Activated B cell treated with CpG ODN at 0.5 μM for 24 hours (primary cell): Measurements from ENCODE around the gene ATG16L2. TPM values are rescaled to one million over a fixed set of nuclear protein-coding genes. Genes with fewer than 3 reads are reported as not detected.

Source experiments
- ATAC-seq: fragments of 200-7000 bp; cut with Tn5 transposase; one replicate; pipeline ENCODE4 v1.10.0; 2021; ENCODE audit warnings: low read depth, mild to moderate bottlenecking, moderate library complexity
- CTCF ChIA-PET: fragments of 350-600 bp; sonication (Branson Sonifier 250); formaldehyde crosslinking; loops from one replicate; lab custom pipeline; 2021; ENCODE audit warnings: antibody characterized with exemption; lab: Charles Lee
- POLR2A ChIA-PET: fragments of 350-600 bp; sonication (Branson Sonifier 250); formaldehyde crosslinking; loops from one replicate; lab custom pipeline; 2021; ENCODE audit warnings: antibody characterized with exemption; lab: Charles Lee
- DNase-seq: peaks from one replicate; pipeline ENCODE4 v3.0.0; 2022
- H3K27ac Mint-ChIP-seq: one replicate; pipeline ENCODE4 v1.8.0; 2020; ENCODE audit warnings: mixed read lengths
- H3K27me3 Mint-ChIP-seq: one replicate; pipeline ENCODE4 v1.8.0; 2021; ENCODE audit warnings: mixed read lengths
- H3K36me3 Mint-ChIP-seq: one replicate; pipeline ENCODE4 v1.8.0; 2021; ENCODE audit warnings: low read depth, mixed read lengths
- H3K4me1 Mint-ChIP-seq: one replicate; pipeline ENCODE4 v1.8.0; 2021; ENCODE audit warnings: mixed read lengths
- H3K4me3 Mint-ChIP-seq: one replicate; pipeline ENCODE4 v1.8.0; 2020; ENCODE audit warnings: mild to moderate bottlenecking, mixed read lengths
- H3K9me3 Mint-ChIP-seq: one replicate; pipeline ENCODE4 v1.8.0; 2020; ENCODE audit warnings: mixed read lengths
- intact Hi-C: fragments of 100-400 bp; cut with micrococcal nuclease; formaldehyde crosslinking; loops from one replicate; pipeline ENCODE4 v1.15.1; 2024
- total RNA-seq: library from RNA; stranded (reverse); gene quantifications from 2 replicates; pipeline ENCODE4 v1.2.3, GENCODE V29; 2022
- TF ChIP-seq, protein P1 (sequence below): fragments of 200-600 bp; IDR thresholded peaks from one replicate; pipeline ENCODE4 v1.8.0; 2022; ENCODE audit warnings: antibody characterized with exemption, mild to moderate bottlenecking

ATG16L2 gene
- total RNA-seq, 1 donor from 2014 or later, result 96.7 TPM

DNA sequence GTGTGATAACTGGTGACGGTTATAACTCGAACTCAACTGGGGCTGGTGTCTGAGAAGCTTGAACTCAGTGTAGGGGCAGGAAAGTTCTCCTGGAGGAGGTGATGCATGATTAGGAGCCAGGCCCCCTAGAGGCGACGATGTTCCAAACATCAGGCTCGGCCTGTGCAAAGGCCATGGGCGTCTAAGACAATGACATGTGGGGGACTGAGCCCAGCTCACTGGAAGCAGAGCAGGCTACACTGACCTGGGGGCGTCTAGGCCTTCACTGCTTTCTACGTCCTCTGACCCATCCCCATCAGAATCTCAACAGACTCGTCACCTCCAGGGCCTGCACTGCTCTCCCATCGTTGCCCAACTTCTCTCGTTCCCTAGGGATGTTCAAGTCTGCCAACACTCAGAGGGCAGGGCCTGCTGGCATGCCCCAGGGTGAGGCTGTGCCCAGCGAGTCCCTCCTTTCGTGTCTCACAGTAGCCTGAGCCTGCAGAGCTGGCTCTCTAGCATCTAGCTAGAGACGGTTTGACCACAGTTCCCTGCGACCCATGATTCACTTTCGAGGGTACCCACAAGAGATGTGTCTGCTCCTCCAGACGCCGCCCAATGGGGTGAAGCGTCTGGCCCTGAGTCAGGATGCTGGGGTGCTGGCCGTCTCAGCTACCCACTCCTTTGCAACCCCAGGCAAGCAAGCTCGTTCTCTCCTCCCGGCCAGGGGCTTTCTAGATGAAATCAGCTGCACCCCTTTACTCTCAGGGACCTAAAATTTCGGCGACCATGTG is 1.1 kb upstream of the ATG16L2 start:
- H3K36me3 Mint-ChIP-seq, result peaks cover 33% of the 10 kb centered on the region

DNA sequence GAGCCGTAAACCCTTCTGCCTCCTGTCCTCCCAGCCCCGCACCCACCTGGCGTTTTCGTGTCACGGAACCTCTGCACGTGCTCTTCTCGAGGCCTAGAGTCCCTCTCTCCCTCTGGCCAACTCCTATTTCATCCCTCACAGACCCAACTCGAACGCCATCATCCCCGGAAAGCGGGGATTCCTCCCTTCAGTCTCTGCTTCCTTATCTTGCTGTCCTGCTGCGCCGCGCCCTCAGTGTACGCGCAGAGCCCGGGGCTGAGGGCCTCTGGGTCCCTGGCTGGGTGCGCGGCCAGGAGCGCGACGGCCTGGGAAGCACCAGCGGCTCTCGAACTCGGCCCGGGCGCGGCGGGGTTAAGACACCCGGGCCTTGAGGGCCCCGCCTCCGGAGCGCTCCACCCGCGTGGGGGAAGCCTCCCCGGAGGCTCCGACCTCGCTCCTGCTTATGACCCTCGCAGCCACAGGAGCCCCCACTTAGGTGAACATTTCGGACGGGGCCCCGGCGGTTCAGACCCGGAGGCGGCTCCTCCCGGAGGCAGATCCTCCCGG is 398 bp upstream of the ATG16L2 start:
- no peaks in the 10 kb centered on the region for H3K9me3 Mint-ChIP-seq
- ChIA-PET POLR2A (interaction anchor here (0.8 to 4.5 kb wide), 8 partner anchors 20 to 329 kb away, joined by 3 to 26 read pairs (median 4); partner anchors contain the start of genes ARAP1, FCHSD2 and STARD10), CTCF (interaction anchor here (0.8 to 5.2 kb wide), 8 partner anchors 9 to 129 kb away, joined by 3 to 27 read pairs (median 6); partner anchors contain the start of gene STARD10)
- intact Hi-C loops, result loop anchor here (1.0 to 10.0 kb wide), 10 partner anchors 8 to 887 kb away; partner anchors contain the start of genes ARAP1, FCHSD2, INPPL1 and RNF121
- H3K36me3 Mint-ChIP-seq, result peaks cover 38% of the 10 kb centered on the region
- ATAC-seq, result peak; percentile 57
- H3K27me3 Mint-ChIP-seq, result no peaks in the 10 kb centered on the region
- no peak for DNase-seq
- peaks cover 50% of the 10 kb centered on the region for H3K4me1 Mint-ChIP-seq
- TF ChIP-seq, protein P1, sequence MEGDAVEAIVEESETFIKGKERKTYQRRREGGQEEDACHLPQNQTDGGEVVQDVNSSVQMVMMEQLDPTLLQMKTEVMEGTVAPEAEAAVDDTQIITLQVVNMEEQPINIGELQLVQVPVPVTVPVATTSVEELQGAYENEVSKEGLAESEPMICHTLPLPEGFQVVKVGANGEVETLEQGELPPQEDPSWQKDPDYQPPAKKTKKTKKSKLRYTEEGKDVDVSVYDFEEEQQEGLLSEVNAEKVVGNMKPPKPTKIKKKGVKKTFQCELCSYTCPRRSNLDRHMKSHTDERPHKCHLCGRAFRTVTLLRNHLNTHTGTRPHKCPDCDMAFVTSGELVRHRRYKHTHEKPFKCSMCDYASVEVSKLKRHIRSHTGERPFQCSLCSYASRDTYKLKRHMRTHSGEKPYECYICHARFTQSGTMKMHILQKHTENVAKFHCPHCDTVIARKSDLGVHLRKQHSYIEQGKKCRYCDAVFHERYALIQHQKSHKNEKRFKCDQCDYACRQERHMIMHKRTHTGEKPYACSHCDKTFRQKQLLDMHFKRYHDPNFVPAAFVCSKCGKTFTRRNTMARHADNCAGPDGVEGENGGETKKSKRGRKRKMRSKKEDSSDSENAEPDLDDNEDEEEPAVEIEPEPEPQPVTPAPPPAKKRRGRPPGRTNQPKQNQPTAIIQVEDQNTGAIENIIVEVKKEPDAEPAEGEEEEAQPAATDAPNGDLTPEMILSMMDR, result no peak
- peak overlapping the region; percentile 95 for H3K4me3 Mint-ChIP-seq
- peak overlapping the region; percentile 91 for H3K27ac Mint-ChIP-seq

More for the DNA sequence above, 1.1 kb upstream of the ATG16L2 start:
- ChIA-PET CTCF (interaction anchor here (0.8 to 5.2 kb wide), 9 partner anchors 10 to 129 kb away, joined by 3 to 27 read pairs (median 6); partner anchors contain the start of gene STARD10), POLR2A (interaction anchor here (0.5 to 4.5 kb wide), 10 partner anchors 20 to 329 kb away, joined by 3 to 26 read pairs (median 3); partner anchors contain the start of genes ARAP1, FCHSD2 and STARD10)
- H3K27ac Mint-ChIP-seq, result peak overlapping the region; percentile 91
- H3K4me3 Mint-ChIP-seq, result peak overlapping the region; percentile 95
- intact Hi-C loops, result loop anchor here (1.0 to 10.0 kb wide), 4 partner anchors 88 to 886 kb away; partner anchors contain the start of genes INPPL1, RNF121 and XNDC1N
- TF ChIP-seq, protein P1, result no peak
- DNase-seq (peak; percentile 46), ATAC-seq (peak; percentile 10)
- H3K27me3 Mint-ChIP-seq, result no peaks in the 10 kb centered on the region
- H3K4me1 Mint-ChIP-seq, result peaks cover 50% of the 10 kb centered on the region
- no peaks in the 10 kb centered on the region for H3K9me3 Mint-ChIP-seq

DNA sequence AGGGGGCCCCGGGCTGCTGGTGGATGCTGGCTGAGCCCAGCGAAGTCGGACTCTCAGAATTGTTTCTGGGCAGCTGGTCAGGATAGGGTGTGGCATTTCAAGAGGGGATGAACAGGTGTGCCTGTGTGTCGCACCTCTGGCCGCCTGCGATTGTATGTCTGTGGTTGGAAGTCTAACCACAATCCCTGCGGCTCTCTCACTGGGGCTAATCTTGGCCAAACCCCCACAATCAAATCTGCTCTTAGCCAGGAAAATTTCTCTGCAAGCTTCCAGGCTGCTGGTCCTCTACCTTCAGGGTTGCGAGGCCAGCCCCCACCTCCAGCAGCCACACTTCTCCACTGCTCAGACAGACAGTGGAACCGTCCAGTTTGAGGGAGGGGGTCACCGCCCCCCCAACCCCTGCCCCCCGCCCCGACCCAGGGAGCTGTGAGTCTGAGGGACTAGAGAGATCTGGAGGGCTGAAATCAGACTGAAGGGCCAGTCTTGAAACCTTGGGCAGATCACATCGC is 953 bp downstream of the ATG16L2 start:
- TF ChIP-seq, protein P1, result no peak
- intact Hi-C loops, result loop anchor here (1.0 to 10.0 kb wide), 7 partner anchors 22 to 590 kb away; partner anchors contain the start of genes ARAP1, FCHSD2 and INPPL1
- DNase-seq, result no peak

DNA sequence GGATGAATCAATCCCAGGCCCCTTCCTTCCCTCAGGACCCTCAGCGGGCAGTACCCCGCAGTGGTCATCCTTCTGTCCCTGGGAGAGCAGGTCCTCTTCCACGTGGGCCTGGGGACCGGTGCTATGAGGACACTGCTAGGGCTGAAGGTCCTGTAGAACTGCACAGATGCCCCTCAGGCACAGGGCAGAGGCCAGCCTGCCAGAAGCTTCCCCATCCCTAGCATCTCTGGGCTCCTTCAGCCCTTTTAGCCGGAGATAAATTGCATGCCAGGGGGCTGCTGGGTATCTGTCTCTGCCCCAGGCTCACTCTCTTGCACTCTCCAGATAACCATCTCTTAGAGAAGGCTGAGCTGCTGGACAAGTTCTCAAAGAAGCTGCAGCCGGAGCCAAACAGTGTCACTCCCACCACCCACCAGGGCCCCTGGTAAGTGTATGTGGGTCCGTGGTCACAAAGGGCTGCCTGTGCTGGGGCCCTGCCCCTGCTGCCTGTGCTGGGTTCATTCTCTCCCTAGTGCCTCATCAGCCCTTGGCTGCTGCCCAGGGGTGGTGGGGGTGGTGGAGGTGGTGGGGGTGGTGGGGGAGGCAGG is 2.3 kb downstream of the ATG16L2 start:
- peaks cover 67% of the 10 kb centered on the region for H3K4me1 Mint-ChIP-seq
- intact Hi-C loops, result loop anchor here (10.0 kb wide), 2 partner anchors 232 to 592 kb away; partner anchors contain the start of gene INPPL1
- no peaks in the 10 kb centered on the region for H3K9me3 Mint-ChIP-seq
- H3K36me3 Mint-ChIP-seq, result peaks cover 49% of the 10 kb centered on the region
- TF ChIP-seq, protein P1, result no peak
- CTCF ChIA-PET, result interaction anchor here (2.0 to 5.2 kb wide), 3 partner anchors 29 to 92 kb away, joined by 5 to 27 read pairs (median 6); no protein-coding TSS in a partner anchor
- H3K4me3 Mint-ChIP-seq, result peak overlapping the region; percentile 98
- DNase-seq, result no peak
- peak overlapping the region; percentile 94 for H3K27ac Mint-ChIP-seq
- POLR2A ChIA-PET, result interaction anchor here (0.5 to 4.5 kb wide), 12 partner anchors 9 to 373 kb away, joined by 3 to 26 read pairs (median 5); partner anchors contain the start of genes FCHSD2 and STARD10
- no peaks in the 10 kb centered on the region for H3K27me3 Mint-ChIP-seq
- ATAC-seq, result no peak

More for the DNA sequence above, 953 bp downstream of the ATG16L2 start:
- Mint-ChIP-seq H3K9me3 (no peaks in the 10 kb centered on the region), H3K27me3 (no peaks in the 10 kb centered on the region), H3K4me3 (peak overlapping the region; percentile 98), H3K36me3 (peaks cover 44% of the 10 kb centered on the region), H3K4me1 (peaks cover 56% of the 10 kb centered on the region), H3K27ac (peak overlapping the region; percentile 94)
- ChIA-PET CTCF (interaction anchor here (0.7 to 5.2 kb wide), 3 partner anchors 28 to 93 kb away, joined by 4 to 27 read pairs (median 6); no protein-coding TSS in a partner anchor), POLR2A (interaction anchor here (0.6 to 4.5 kb wide), 24 partner anchors 12 to 376 kb away, joined by 3 to 26 read pairs (median 4); partner anchors contain the start of genes FCHSD2 and STARD10)
- no peak for ATAC-seq
